SK-N-MC (cell line): Measurements from ENCODE around the gene TPO.

Experiments
- EZH2 ChIP-seq: fragments of 200-600 bp; sonication (generic); IDR thresholded peaks from one replicate; pipeline ENCODE4 v1.6.1; 2017; ENCODE audit warnings: antibody characterized with exemption
- POLR2AphosphoS5 ChIP-seq: IDR thresholded peaks from 2 replicates; pipeline ENCODE4 v1.6.1; 2012; ENCODE audit warnings: mild to moderate bottlenecking, low read depth, low read length, borderline replicate concordance

GRCh38 chr2:1373830-1374229, 39.4 kb upstream of the TPO start:
- TF ChIP-seq EZH2 (no peak), POLR2AphosphoS5 (no peak)
